Activated CD8-positive, alpha-beta memory T cell treated with anti-CD3 and anti-CD28 coated beads for 48 hours (primary cell): Measurements from ENCODE around the gene SYTL3.
"Not testable (repeated sequence)": the region's sequence is repeated elsewhere in the genome, so short reads cannot be mapped to it uniquely, and the experiment has no call there.

Experiments
- DNase-seq, 3 experiments: peaks; one replicate each; pipeline ENCODE4 v3.0.0-alpha.2; 2020; ENCODE audit warnings: low read depth in 2 of 3, low spot score in 2 of 3

Gene SYTL3

DNA sequence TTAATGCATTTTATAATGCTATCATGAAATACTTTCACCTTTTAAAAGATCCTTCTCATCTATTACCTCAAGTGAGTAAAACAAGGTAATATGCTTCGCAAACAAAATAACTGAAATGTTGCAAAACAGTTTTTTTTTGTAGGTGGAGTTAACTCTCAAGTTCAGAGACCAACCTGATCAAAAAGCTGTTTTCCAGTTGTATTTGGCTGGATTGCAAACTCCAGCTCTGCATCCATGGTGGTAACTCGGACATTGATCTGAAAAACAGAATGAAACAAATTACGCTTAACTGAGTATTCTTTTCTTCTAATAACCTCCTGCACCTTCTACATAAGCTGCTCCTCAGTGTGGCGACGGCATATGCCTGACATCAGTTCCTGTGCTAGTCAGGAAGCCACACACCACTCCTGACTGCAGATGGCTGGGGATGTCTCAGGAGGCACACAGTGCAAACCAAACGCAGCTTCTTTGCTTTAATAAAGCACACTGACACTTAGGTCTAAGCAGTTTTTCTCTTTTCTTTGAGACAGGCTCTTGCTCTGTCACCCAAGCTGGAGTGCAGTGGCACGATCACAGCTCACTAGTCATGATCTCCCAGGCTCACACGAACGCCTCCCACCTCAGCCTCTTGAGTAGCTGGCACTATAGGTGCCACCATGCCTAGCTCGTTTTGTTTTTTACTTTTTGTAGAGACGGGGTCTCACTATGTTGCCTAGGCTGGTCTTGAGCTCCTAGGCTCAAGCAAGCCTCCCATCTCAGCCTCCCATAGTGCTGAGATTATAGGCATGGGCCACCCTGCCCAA, 139.5 kb downstream of the SYTL3 start:
- no peak for DNase-seq

DNA sequence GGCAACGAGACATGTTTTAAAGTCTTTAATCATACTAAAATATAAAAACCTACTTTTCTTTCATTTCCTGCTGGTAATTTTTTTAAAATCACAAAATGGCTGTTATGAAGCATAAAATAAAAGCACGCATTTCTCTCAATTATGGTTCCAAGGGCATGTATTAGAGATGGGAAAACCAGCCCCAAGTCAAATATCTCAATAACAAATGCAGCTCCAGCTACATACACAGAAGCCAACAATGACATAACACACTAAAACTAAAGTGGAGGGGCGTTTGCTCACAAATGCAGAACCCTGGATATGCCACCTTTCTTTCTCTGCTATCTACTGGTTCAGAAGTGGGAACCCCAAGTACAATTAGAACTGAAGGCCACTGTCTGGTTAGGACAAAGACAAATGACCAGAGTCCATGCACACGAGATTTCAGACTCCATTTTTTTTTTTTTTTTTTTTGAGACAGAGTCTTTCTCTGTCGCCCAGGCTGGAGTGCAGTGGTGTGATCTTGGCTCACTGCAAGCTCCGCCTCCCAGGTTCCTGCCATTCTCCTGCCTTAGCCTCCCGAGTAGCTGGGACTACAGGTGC, 141.5 kb downstream of the SYTL3 start:
- no peak for DNase-seq

DNA sequence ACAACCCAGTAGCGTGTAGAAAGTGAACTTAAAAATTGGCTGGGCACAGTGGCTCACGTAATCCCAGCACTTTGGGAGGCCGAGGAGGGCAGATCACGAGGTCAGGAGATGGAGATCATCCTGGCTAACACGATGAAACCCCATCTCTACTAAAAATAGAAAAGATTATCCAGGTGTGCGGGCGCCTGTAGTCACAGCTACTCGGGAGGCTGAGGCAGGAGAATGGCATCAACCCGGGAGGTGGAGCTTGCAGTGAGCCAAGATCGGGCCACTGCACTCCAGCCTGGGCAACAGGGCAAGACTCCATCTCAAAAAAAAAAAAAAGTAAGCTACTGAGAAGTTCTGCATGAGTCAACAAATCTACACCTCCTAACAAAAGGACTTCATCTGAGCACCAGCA, 142.7 kb downstream of the SYTL3 start:
- DNase-seq, result not testable (repeated sequence)

DNA sequence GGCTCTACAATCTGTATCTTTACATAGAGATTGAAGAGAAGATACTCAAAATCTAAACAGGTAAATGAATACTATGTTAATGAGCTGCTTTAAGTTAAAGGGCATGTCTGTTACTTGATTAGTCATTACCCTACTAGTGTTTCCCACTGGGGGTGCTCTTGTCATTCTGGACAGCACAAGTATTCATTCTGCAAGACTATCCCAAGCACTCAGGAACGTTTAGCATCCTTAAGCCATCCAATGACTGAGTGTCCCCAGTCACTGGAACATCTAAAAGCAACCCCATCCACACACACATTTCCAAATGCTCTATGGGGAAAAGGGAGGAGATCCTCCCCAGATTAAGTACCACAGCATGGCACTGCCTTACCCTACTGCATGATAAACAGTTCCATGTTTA, 143.6 kb downstream of the SYTL3 start:
- no peak for DNase-seq

DNA sequence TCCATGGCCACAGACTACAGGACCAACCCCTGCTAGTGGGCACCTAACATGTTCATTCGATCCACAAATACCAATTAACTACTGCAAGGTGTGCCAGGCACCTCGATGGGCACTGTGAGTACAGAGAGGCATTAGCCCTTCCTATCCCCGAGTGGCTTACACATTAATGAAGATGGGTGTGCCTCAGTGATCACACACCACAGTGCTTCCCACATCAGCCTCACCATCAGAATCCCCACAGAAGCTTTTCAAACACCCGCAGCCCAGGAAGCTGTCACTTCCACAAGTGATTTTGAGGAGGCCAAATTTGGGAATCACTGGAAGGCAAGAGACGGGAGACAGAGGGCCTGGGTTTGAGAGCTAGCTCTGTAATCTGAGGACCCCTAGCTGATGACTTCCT, 145.7 kb downstream of the SYTL3 start:
- DNase-seq, result no peak

DNA sequence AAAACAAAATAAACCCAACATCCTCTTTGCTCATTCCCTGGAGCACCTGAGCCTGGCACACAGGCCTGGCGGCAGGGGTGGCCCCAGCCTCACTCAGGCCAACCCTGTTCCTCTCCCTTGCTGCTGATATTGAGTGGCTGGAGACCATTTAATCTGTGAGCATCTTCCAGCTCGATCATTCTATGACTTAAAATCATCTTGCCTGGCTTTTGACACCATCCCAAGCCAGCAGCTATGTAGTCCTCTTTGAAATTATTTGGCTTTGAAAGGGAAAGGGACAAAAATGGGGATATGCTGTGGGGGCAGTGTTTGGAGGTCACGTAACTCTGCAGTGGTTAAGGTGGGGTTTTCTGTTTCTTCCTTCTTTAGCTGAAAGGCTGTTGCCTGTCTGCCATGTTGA, 146.5 kb downstream of the SYTL3 start:
- no peak for DNase-seq

DNA sequence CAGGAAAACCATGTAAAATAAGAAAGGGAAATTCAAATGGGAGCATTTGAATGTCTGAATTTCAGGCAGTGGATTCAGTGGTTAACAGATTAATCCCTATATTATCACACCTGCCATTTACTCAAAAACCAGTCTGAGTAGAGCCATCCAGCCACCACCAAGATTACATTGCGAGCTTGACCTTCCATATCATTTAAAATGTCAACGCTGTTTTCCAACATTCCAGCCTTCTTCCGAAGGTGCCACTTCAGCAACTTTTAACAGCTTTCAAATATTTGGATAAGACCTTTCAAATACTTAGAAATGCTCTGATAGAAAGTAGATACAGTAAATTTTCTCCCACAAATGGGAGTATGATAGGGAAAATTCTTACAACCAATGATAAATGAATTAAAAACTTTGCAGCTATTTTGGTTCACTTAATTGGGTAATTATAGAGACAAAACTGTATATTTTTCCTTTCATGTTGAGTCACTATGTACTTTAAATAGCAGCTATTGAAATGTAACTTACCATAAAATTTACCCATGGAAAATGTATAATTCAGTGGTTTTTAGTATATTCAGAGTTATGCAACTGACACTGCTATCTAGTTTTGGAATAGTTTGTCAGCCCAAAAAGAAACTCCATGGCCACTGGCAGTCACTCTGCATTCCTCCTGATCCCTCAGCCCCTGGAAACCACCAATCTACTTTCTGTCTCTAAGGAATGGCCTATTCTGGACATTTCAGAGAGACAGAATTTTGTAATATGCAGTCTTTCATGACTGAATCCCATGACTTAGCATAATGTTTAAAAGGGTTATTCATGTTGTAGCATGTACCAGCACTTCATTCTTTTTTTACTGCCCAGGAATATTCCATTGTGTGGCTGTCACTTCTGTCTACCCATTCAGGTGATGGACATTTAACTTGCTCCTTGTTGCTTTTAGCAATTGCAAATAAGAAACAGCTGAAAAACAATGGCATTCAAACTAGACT, 147.8 kb downstream of the SYTL3 start:
- no peak for DNase-seq

DNA sequence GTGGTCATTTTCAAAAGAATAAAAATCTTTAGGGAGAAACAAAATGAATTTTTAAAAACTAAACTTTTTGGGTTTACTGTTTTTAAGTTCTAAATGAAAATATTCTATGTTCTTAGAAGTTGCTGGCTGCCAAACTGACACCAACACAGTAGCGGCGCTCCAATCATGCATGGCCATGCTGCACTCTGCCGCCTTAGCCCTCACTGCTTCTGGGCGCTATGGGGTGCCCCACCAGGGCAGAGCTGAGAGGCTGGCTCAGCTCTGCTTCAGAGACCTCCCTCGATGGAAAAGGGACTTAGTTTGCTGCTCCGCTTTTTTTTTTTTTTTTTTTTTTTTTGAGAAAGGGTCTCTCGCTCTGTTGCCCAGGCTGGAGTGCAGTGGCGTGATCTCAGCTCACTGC, 148.5 kb downstream of the SYTL3 start:
- DNase-seq, result no peak

DNA sequence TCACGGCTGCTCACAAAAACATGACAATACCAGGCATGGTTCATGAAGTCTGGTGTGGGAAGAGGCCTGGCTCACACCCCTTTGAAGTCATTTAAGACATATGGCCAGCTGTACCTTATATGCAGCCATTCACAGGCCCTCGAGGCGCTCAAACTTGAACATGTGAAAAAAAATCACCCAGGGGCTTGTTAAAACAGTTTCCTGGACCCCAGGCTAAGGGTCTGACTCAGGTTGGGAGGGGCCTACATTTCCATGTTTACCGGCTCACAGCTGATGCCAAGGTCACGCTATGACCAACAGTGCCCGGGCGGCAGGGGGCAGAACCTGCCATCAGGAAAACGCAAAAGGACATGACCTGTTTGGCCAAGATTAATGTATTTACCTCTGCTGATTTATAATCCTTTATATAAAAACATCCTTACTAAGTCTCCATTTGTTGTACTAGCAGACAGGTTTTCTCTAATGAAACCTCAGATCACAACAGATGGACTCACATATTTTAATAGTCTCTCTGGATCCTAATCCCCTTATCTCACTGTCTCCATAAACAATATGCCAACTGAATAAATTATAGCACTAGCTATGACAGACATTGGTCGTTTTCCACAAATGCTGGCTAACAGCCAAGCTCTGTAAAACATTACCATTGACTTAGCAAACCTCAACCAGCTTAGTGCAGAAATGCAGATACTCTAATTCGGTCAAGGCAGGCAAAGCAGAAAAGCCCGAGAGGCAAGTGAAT, 149.4 kb downstream of the SYTL3 start:
- no peak for DNase-seq

DNA sequence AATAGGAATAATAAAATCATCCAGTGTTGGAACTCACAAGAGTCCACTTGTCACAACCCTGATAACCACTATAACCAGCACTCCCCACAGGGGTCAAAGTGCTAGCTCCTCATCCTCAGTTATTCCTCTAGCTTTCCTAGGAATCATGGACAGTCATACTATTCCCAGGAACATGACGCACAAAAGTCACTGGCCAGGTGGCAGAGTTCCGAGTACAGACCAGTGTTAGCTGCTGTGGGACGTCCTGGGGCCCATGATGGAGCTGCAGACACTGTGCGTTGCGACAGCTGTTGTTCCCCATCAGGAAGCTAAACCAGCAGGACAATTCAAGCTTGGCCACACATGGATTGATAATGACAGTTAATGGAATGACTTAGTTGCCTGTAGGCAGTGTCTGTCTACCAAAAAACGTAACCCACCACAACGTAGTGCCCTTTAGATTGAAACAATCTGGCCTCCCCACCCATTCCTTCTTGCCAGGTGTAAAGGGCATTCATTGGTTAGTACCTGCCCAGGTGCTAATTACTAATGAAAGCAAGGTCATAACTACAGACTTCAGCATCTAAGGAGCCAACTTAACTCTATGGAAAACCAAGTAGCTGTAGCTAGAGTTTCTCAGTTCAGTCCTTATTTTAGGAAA, 151.9 kb downstream of the SYTL3 start:
- no peak for DNase-seq

DNA sequence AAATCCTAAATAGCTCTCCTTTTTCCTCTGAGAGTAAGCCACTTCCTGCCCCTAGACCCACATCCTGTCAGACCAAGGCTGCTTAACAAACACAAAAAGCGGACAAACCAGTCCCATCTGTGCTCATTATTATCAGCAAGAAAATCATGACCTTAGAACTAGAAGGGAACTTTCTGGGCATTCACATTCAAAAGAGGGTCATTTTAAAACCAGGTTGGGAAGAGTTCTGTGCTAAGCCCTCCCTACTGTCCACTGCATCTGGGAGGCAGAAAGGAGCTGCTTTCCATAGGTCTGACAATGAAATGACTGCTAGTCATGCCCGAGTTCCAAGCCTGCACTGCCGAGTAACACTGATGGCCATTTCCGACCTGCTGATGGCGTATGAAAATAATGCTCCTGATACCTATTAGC, 153.9 kb downstream of the SYTL3 start:
- DNase-seq, result no peak

DNA sequence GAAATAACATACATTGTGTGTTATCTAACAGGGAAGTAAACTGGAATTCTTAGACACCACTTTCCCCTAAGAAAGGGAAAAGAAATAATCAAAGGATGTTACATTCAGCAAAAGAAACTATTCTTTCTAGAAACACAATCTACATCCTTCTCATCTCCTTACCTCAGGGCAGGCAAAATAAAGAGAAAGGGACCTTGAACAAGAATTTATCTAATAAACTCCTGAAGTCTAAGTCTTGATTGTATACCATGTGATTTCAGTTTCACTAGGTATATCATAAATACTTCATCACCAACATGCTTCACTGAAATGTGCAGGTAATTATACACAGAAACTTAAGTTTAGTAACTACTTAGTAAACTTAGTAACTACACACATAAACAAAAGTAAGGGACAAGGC, 154.4 kb downstream of the SYTL3 start:
- no peak for DNase-seq

DNA sequence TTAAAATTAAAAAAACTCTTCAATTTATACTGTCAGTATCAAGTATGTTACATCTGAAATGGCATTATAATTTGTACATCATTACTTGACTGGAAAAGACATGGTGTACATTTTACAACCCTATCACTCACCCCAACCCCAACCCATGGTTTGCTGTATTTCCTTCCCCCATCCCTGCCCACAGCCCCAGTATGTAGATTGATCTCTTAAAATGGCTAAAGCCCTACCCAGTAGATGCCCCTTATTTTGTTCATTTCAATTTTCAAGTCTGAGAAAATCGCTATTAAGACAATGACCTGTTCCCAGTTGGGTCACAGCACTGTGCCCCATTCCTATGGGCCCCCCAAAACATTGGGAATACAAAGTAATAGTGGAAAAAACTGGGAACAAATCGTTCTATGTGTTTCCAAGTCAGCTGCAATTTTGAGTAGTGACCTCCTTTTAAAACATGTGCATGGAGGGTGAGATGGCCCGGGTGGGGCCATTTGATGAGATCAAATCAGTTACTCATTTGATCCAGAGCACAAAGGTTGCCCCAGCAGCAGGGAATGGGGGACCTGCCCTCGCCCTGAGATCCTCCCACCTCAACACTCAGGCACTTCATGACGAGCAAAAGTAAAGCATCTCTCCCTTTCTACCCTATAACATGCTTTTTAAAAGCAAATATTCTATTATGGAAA, 156.0 kb downstream of the SYTL3 start:
- DNase-seq, result no peak

DNA sequence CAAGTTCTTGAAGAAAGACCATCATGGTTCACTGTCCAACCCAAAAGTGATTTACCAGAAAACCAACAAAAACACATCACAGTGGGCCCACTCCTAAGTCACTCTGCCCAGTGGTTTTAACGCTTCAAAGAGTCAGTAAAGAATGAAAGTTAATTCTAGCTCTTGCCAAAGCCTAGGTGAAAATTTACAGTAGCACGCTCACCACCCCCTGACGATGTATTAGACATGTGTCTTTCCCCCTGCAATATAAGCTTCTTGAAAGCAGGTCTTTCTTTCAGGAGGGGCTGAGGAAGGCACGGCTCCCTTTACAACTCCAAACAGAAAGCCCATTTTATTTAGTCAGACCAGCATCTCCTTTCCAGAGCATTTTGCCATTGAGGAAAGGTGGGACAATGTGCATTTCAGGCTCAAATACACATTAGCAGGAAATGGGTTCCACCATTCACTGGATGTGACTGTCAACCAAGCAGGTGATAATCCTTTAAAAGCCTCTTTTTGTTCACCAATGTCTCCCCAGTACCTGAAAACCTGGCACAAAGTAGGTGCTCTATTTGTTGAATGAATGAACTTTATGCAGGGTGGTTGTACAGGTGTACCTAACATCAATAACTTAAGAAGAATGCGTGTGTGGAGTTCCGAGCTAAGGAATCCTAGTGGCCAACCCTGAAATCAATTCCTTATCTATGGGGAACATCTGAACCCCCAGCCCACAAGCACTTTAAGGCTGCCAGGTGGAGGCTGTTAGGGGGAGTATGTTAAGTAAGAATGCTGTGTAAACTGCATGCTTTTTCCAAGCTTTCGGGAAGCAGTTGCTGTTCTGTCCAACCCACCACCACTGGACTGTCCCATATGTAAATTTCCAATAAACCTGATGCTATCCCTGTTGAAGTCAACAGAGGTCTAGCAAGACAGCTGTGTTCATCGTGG, 157.9 kb downstream of the SYTL3 start:
- DNase-seq, result no peak

DNA sequence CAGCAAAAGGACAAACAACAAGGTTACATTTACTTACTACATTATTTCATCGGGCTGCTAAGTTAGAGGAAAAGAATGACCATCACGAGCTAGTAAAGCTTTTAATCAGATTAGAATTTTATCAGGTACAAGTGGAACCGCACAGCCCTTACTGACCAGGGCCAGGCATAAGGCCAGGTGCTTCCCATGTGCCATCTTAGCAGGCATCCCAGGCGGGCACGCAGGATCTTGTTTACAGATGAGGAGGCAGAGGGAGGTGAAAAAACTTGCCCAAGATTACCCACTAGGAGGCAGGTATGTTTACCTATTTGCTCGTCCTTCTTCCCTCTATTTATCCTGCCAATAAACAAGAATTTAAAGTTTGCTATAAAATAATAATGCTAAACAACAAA, 158.6 kb downstream of the SYTL3 start:
- no peak for DNase-seq

DNA sequence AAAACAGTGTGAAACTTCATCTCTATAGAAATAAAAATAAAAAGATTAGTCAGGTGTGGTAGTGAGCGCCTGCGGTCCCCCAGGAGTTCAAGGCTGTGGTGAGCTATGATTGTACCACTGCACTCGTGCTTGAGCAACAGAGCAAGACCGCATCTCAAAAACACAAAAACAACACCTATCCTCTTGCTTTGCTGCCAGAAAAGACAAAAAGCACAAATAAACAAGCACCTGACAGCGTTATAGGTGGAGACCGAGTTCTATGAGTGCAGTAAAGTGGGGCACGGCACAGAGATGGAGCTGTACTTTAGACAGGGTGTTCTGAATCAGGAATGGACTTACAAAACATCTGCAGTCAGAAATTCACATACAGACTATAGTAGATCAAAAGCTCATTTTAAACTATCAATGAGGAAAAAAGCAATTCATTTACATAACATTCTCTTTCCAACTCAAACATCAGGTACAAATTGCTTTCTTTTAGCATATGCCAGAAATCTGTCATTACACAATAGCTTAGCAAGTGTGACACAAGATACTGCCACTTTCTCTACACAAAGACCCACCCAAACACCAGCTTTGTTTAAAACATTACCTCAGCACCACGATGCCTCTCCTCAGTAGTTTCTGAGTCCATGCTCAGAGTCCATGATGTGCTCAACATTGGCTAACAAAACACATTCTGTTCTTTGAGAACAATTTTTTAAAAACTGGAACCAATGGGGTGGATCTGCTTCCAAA, 159.3 kb downstream of the SYTL3 start:
- no peak for DNase-seq

DNA sequence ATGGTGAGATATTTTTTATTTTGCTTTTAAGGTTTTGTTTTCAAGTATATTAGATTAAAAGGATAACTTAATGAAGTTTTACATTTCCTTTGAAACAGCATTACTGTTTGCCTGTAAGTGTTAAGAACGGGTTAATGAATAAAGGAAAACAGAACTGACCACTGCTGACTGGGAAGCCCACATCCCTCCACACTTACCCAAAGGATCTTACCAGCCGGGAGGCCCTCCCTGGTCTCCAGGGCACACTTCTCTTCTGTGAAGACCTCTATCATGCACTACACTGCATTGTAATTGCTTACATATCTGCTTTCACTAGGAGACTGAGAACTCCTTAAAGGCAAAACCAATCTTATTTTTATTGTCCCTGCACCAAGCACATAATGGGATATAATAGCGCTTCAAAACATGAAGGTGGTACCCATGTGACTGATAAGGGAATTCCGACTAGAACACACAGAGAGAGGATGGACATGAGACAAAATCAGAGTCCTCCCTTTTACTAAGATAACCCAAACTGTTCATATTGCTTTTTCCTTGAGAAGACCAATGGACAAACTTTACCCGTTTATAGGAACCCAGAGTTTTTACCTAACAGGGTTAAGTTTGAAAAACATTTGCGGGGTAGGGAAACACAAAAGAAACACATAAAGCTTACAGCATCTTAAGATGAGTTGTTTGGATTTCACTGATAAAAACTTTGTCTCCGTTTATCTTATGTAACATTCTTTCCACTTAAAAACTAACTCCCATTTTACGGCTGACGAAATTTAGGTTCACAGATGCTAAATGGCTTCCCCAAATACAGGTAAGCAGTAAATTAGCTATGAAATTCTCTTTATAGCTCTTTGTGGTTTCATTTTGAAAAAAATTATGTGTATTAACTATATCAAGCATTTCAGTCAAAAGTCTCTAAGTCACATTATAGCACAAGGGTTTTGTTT, 160.6 kb downstream of the SYTL3 start:
- no peak for DNase-seq
